MM.1S (cell line): ENCODE results near the gene DLD.

Experiments
- CTCF ChIP-seq: fragments of 300-600 bp; sonication (generic); IDR thresholded peaks from 2 replicates; pipeline ENCODE4 v1.5.1; 2016; ENCODE audit warnings: antibody characterized with exemption, low read length, mixed read lengths
- EZH2phosphoT487 ChIP-seq: fragments of 300-600 bp; sonication (generic); IDR thresholded peaks from 2 replicates; pipeline ENCODE4 v1.6.1; 2018; ENCODE audit warnings: antibody characterized with exemption, low read length

GRCh38 chr7:107920048-107920772 is 29.2 kb downstream of the DLD start:
- TF ChIP-seq CTCF = no peak
- no peak for TF ChIP-seq EZH2phosphoT487
